Mesenchymal stem cell (in vitro differentiated cells and primary cell): ENCODE results near the gene IL36RN.

Experiments
- DNase-seq: peaks from one replicate; pipeline ENCODE4 v3.0.0-alpha.2; 2013
- H2AFZ ChIP-seq: one replicate; pipeline ENCODE4 v1.6.1; 2013; ENCODE audit warnings: low read depth, mild to moderate bottlenecking, control low read depth, inconsistent platforms, low read length, moderate library complexity
- H2AK5ac ChIP-seq: 2 replicates; pipeline ENCODE4 v1.6.1; 2013; ENCODE audit warnings: low read length, moderate library complexity, mild to moderate bottlenecking, inconsistent platforms; ENCODE audit not compliant: severe bottlenecking
- H2BK120ac ChIP-seq: one replicate; pipeline ENCODE4 v1.6.1; 2013; ENCODE audit warnings: low read depth, mild to moderate bottlenecking, inconsistent platforms, low read length, moderate library complexity
- H2BK12ac ChIP-seq, 2 experiments: one replicate each; pipeline ENCODE4 v1.6.1; 2013; ENCODE audit warnings: inconsistent platforms in 2 of 2, low read length in 2 of 2, mild to moderate bottlenecking in 2 of 2, moderate library complexity in 2 of 2, control low read depth in 1 of 2
- H2BK15ac ChIP-seq: one replicate; pipeline ENCODE4 v1.6.1; 2013; ENCODE audit warnings: mild to moderate bottlenecking, low read depth, inconsistent platforms; ENCODE audit not compliant: poor library complexity, severe bottlenecking
- H2BK5ac ChIP-seq: 2 replicates; pipeline ENCODE4 v1.6.1; 2013; ENCODE audit warnings: low read depth, mild to moderate bottlenecking, low read length, control low read depth, inconsistent platforms; ENCODE audit not compliant: poor library complexity, severe bottlenecking
- H3K14ac ChIP-seq, 2 experiments: one replicate each; pipeline ENCODE4 v1.6.1; 2013; ENCODE audit warnings: inconsistent platforms in 2 of 2, low read length in 2 of 2, control low read depth in 1 of 2, mild to moderate bottlenecking in 1 of 2, moderate library complexity in 1 of 2
- H3K18ac ChIP-seq, 2 experiments: one replicate each; pipeline ENCODE4 v1.6.1; 2013; ENCODE audit warnings: inconsistent platforms in 2 of 2, low read length in 2 of 2, control low read depth in 1 of 2, low read depth in 1 of 2, mild to moderate bottlenecking in 1 of 2
- H3K23ac ChIP-seq, 2 experiments: one replicate each; pipeline ENCODE4 v1.6.1; 2013; ENCODE audit warnings: inconsistent platforms in 2 of 2, low read length in 2 of 2, mild to moderate bottlenecking in 2 of 2, moderate library complexity in 2 of 2, control low read depth in 1 of 2
- H3K27ac ChIP-seq: 2 replicates; pipeline ENCODE4 v1.5.1; 2013; ENCODE audit warnings: mild to moderate bottlenecking, moderate library complexity, low read length, control low read depth, inconsistent platforms; ENCODE audit not compliant: poor library complexity, severe bottlenecking
- H3K27me3 ChIP-seq, 2 experiments: 2 replicates each; pipeline versions ENCODE4 v1.6.1 to v1.7.0; 2013; ENCODE audit warnings: low read length in 2 of 2, mild to moderate bottlenecking in 2 of 2, moderate library complexity in 2 of 2, control low read depth in 1 of 2, inconsistent platforms in 1 of 2; ENCODE audit not compliant: control insufficient read depth in 1 of 2, insufficient read depth in 1 of 2
- H3K36me3 ChIP-seq, 2 experiments: 2 replicates each; pipeline versions ENCODE4 v1.6.1 to v1.7.0; 2013; ENCODE audit warnings: low read length in 2 of 2, control low read depth in 1 of 2, inconsistent platforms in 1 of 2, low read depth in 1 of 2, mild to moderate bottlenecking in 1 of 2; ENCODE audit not compliant: insufficient read depth in 2 of 2, control insufficient read depth in 1 of 2
- H3K4ac ChIP-seq, 2 experiments: one replicate each; pipeline ENCODE4 v1.6.1; 2013; ENCODE audit warnings: inconsistent platforms in 2 of 2, low read length in 2 of 2, mild to moderate bottlenecking in 2 of 2, moderate library complexity in 2 of 2, control low read depth in 1 of 2, low read depth in 1 of 2
- H3K4me1 ChIP-seq: 2 replicates; pipeline ENCODE4 v1.6.1; 2013; ENCODE audit warnings: low read depth, low read length, control low read depth; ENCODE audit not compliant: control insufficient read depth, insufficient read depth
- H3K4me2 ChIP-seq: 2 replicates; pipeline ENCODE4 v1.6.1; 2013; ENCODE audit warnings: low read length, mild to moderate bottlenecking, inconsistent platforms; ENCODE audit not compliant: poor library complexity, severe bottlenecking
- H3K4me3 ChIP-seq, 2 experiments: 2 replicates each; pipeline versions ENCODE4 v1.5.1 to v1.7.0; 2013; ENCODE audit warnings: low read length in 2 of 2, mild to moderate bottlenecking in 2 of 2, control low read depth in 1 of 2, low read depth in 1 of 2; ENCODE audit not compliant: insufficient read depth in 1 of 2
- H3K79me1 ChIP-seq: replicated peaks from 2 replicates; pipeline ENCODE4 v1.6.1; 2013; ENCODE audit warnings: mild to moderate bottlenecking, control low read depth, low read length, inconsistent platforms; ENCODE audit not compliant: poor library complexity, severe bottlenecking
- H3K9ac ChIP-seq: 2 replicates; pipeline ENCODE4 v1.7.0; 2013; ENCODE audit warnings: mild to moderate bottlenecking, low read length, moderate library complexity
- H3K9me3 ChIP-seq: 2 replicates; pipeline ENCODE4 v1.7.0; 2013; ENCODE audit warnings: mild to moderate bottlenecking, low read length; ENCODE audit not compliant: control insufficient read depth
- H4K8ac ChIP-seq: one replicate; pipeline ENCODE4 v1.6.1; 2013; ENCODE audit warnings: inconsistent platforms, mild to moderate bottlenecking, low read length, moderate library complexity
- H4K91ac ChIP-seq: one replicate; pipeline ENCODE4 v1.6.1; 2013; ENCODE audit warnings: mild to moderate bottlenecking, low read length, inconsistent platforms
- WGBS: methylation state at CpG from one replicate; pipeline ENCODE4 v1.1.7; 2013; ENCODE audit warnings: mixed read lengths; 5-methylcytosine and 5-hydroxymethylcytosine counted together

IL36RN gene

GRCh38 chr2:113039719-113040118 is 19.3 kb upstream of the IL36RN start:
- no peak for DNase-seq
- 27% methylated on average over 5 of the region's 5 CpGs for WGBS
- Histone ChIP-seq H2BK5ac (no peak overlapping the region), H2BK15ac (no peak overlapping the region), H3K14ac (no peak overlapping the region), H2BK120ac (no peak overlapping the region), H3K9ac (no peak overlapping the region), H3K4ac (no peak overlapping the region), H3K23ac (no peak overlapping the region), H4K91ac (no peak overlapping the region), H2AK5ac (no peak overlapping the region), H3K9me3 (no peaks in the 10 kb centered on the region), H4K8ac (no peak overlapping the region), H3K79me1 (no peaks in the 10 kb centered on the region), H2AFZ (no peak overlapping the region), H3K36me3 (no peaks in the 10 kb centered on the region), H3K4me2 (no peak overlapping the region), H3K4me3 (no peak overlapping the region), H3K27ac (no peak overlapping the region), H2BK12ac (no peak overlapping the region), H3K18ac (no peak overlapping the region), H3K27me3 (peaks cover 16 to 21% of the 10 kb centered on the region in 2 experiments), H3K4me1 (no peaks in the 10 kb centered on the region)

- no peak overlapping the region for H2BK5ac ChIP-seq
- no peak overlapping the region for H3K14ac ChIP-seq
- H2AFZ ChIP-seq = no peak overlapping the region
- H3K9ac ChIP-seq = no peak overlapping the region
- no peak overlapping the region for H3K18ac ChIP-seq
- no peak overlapping the region for H3K27ac ChIP-seq
- no peak overlapping the region for H3K23ac ChIP-seq
- no peak overlapping the region for H4K8ac ChIP-seq
- H3K4me1 ChIP-seq = no peaks in the 10 kb centered on the region
- H2BK12ac ChIP-seq = no peak overlapping the region
- no peaks in the 10 kb centered on the region for H3K79me1 ChIP-seq
- 57% methylated on average over 4 of the region's 5 CpGs for WGBS
- peaks cover 10 to 15% of the 10 kb centered on the region in 2 experiments for H3K27me3 ChIP-seq
- no peak overlapping the region for H2BK15ac ChIP-seq
- H4K91ac ChIP-seq = no peak overlapping the region
- no peak overlapping the region for H3K4me2 ChIP-seq
- DNase-seq = no peak
- H3K4me3 ChIP-seq = no peak overlapping the region
- H2AK5ac ChIP-seq = no peak overlapping the region
- no peak overlapping the region for H2BK120ac ChIP-seq
- peaks cover 5% of the 10 kb centered on the region for H3K9me3 ChIP-seq
- no peaks in the 10 kb centered on the region for H3K36me3 ChIP-seq
- no peak overlapping the region for H3K4ac ChIP-seq
Measured at GRCh38 chr2:113041871-113042270, 17.1 kb upstream of the IL36RN start.

- Histone ChIP-seq H3K36me3 (no peaks in the 10 kb centered on the region), H2BK5ac (no peak overlapping the region), H2BK15ac (no peak overlapping the region), H2AFZ (no peak overlapping the region), H3K18ac (no peak overlapping the region), H3K23ac (no peak overlapping the region), H3K14ac (no peak overlapping the region), H3K27me3 (peaks cover 4 to 7% of the 10 kb centered on the region in 2 experiments), H2AK5ac (no peak overlapping the region), H3K4ac (no peak overlapping the region), H3K4me1 (no peaks in the 10 kb centered on the region), H3K4me3 (no peak overlapping the region), H3K9me3 (peaks cover 9% of the 10 kb centered on the region), H2BK12ac (no peak overlapping the region), H4K8ac (no peak overlapping the region), H3K79me1 (no peaks in the 10 kb centered on the region), H3K9ac (no peak overlapping the region), H3K4me2 (no peak overlapping the region), H2BK120ac (no peak overlapping the region), H3K27ac (no peak overlapping the region), H4K91ac (no peak overlapping the region)
- whole genome bisulfite sequencing = 100% methylated on average over 1 of the region's 5 CpGs
- no peak for DNase-seq
Measured at GRCh38 chr2:113046465-113046864, 12.5 kb upstream of the IL36RN start.

GRCh38 chr2:113050921-113051895 is 7.8 kb upstream of the IL36RN start:
- no peak for DNase-seq
- H2AFZ ChIP-seq = no peak overlapping the region
- H3K4me2 ChIP-seq = no peak overlapping the region
- no peak overlapping the region for H3K9ac ChIP-seq
- no peak overlapping the region for H2BK12ac ChIP-seq
- H3K4me1 ChIP-seq = no peaks in the 10 kb centered on the region
- H4K8ac ChIP-seq = no peak overlapping the region
- no peak overlapping the region for H3K14ac ChIP-seq
- no peak overlapping the region for H2AK5ac ChIP-seq
- no peak overlapping the region for H3K18ac ChIP-seq
- H3K9me3 ChIP-seq = peaks cover 36% of the 10 kb centered on the region
- H2BK15ac ChIP-seq = peak overlapping the region; percentile 30
- H2BK5ac ChIP-seq = no peak overlapping the region
- no peak overlapping the region for H4K91ac ChIP-seq
- H3K23ac ChIP-seq = no peak overlapping the region
- H3K4me3 ChIP-seq = no peak overlapping the region
- H3K27me3 ChIP-seq = peaks cover 4 to 9% of the 10 kb centered on the region in 2 experiments
- no peak overlapping the region for H2BK120ac ChIP-seq
- no peak overlapping the region for H3K4ac ChIP-seq
- no peaks in the 10 kb centered on the region for H3K79me1 ChIP-seq
- no peak overlapping the region for H3K27ac ChIP-seq
- WGBS = 93% methylated on average over 38 of the region's 38 CpGs
- H3K36me3 ChIP-seq = no peaks in the 10 kb centered on the region
